H9 (cell line): ENCODE data around the gene AKAP7. TPM values are rescaled to one million over a fixed set of nuclear protein-coding genes. Genes with fewer than 3 reads are reported as not detected.

Experiments
- DNase-seq: peaks from one replicate; pipeline ENCODE4 v3.0.0-alpha.2; 2017
- H2AFZ ChIP-seq: one replicate; pipeline ENCODE4 v1.6.1; 2013; ENCODE audit warnings: mild to moderate bottlenecking, low read length, control low read depth, moderate library complexity
- H2AK5ac ChIP-seq: 2 replicates; pipeline ENCODE4 v1.6.1; 2013; ENCODE audit warnings: low read length, control low read depth, mixed read lengths; ENCODE audit not compliant: insufficient read length
- H2BK120ac ChIP-seq: one replicate; pipeline ENCODE4 v1.6.1; 2013; ENCODE audit warnings: low read depth, mild to moderate bottlenecking, low read length, control low read depth, inconsistent platforms; ENCODE audit not compliant: poor library complexity, severe bottlenecking
- H2BK12ac ChIP-seq: 2 replicates; pipeline ENCODE4 v1.6.1; 2013; ENCODE audit warnings: low read length, control low read depth, mixed read lengths, low read depth; ENCODE audit not compliant: insufficient read length
- H2BK15ac ChIP-seq: 2 replicates; pipeline ENCODE4 v1.6.1; 2013; ENCODE audit warnings: low read depth, low read length, control low read depth
- H2BK20ac ChIP-seq: one replicate; pipeline ENCODE4 v1.6.1; 2013; ENCODE audit warnings: low read depth, mild to moderate bottlenecking, low read length, control low read depth, inconsistent platforms; ENCODE audit not compliant: poor library complexity, severe bottlenecking
- H2BK5ac ChIP-seq: 2 replicates; pipeline ENCODE4 v1.6.1; 2013; ENCODE audit warnings: low read length, control low read depth, mixed read lengths; ENCODE audit not compliant: insufficient read length
- H3K14ac ChIP-seq: 2 replicates; pipeline ENCODE4 v1.6.1; 2013; ENCODE audit warnings: low read length, control low read depth; ENCODE audit not compliant: insufficient read depth
- H3K18ac ChIP-seq: 2 replicates; pipeline ENCODE4 v1.6.1; 2013; ENCODE audit warnings: low read depth, mild to moderate bottlenecking, mixed read lengths, low read length, control low read depth; ENCODE audit not compliant: insufficient read length
- H3K23ac ChIP-seq: 2 replicates; pipeline ENCODE4 v1.6.1; 2013; ENCODE audit warnings: low read length, control low read depth, mixed read lengths, low read depth; ENCODE audit not compliant: insufficient read length
- H3K23me2 ChIP-seq: 2 replicates; pipeline ENCODE4 v1.6.1; 2013; ENCODE audit warnings: low read depth, mild to moderate bottlenecking, mixed read lengths, low read length, control low read depth; ENCODE audit not compliant: insufficient read length, poor library complexity, severe bottlenecking
- H3K27ac ChIP-seq: 2 replicates; pipeline ENCODE4 v1.5.1; 2013; ENCODE audit warnings: low read length, control low read depth, mixed read lengths, low read depth; ENCODE audit not compliant: insufficient read length
- H3K27me3 ChIP-seq: 2 replicates; pipeline ENCODE4 v1.6.1; 2013; ENCODE audit warnings: low read length, control low read depth, inconsistent platforms; ENCODE audit not compliant: insufficient read depth
- H3K4ac ChIP-seq: 2 replicates; pipeline ENCODE4 v1.6.1; 2013; ENCODE audit warnings: low read depth, mild to moderate bottlenecking, control low read depth, inconsistent platforms, low read length, moderate library complexity
- H3K4me1 ChIP-seq: 2 replicates; pipeline ENCODE4 v1.6.1; 2013; ENCODE audit warnings: low read length, control low read depth, inconsistent platforms; ENCODE audit not compliant: insufficient read depth
- H3K4me2 ChIP-seq: 2 replicates; pipeline ENCODE4 v1.6.1; 2013; ENCODE audit warnings: low read length, control low read depth, mixed read lengths; ENCODE audit not compliant: insufficient read length, insufficient read depth
- H3K56ac ChIP-seq: 2 replicates; pipeline ENCODE4 v1.6.1; 2013; ENCODE audit warnings: low read depth, mild to moderate bottlenecking, mixed read lengths, low read length, control low read depth; ENCODE audit not compliant: insufficient read length
- H3K79me1 ChIP-seq: 2 replicates; pipeline ENCODE4 v1.6.1; 2013; ENCODE audit warnings: low read depth, mild to moderate bottlenecking, moderate library complexity, low read length, control low read depth, inconsistent platforms; ENCODE audit not compliant: insufficient read depth, poor library complexity, severe bottlenecking
- H3K79me2 ChIP-seq: 2 replicates; pipeline ENCODE4 v1.6.1; 2013; ENCODE audit warnings: low read length, control low read depth, inconsistent platforms; ENCODE audit not compliant: insufficient read depth
- H3K9ac ChIP-seq: 2 replicates; pipeline ENCODE4 v1.6.1; 2013; ENCODE audit warnings: low read length, control low read depth, mixed read lengths; ENCODE audit not compliant: insufficient read length; ENCODE audit errors: extremely low read depth
- H3K9me3 ChIP-seq: one replicate; pipeline ENCODE4 v1.6.1; 2013; ENCODE audit warnings: low read depth, low read length, inconsistent platforms; ENCODE audit not compliant: control insufficient read depth
- H3T11ph ChIP-seq: one replicate; pipeline ENCODE4 v1.6.1; 2013; ENCODE audit warnings: mild to moderate bottlenecking, low read length, control low read depth, inconsistent platforms
- H4K20me1 ChIP-seq: one replicate; pipeline ENCODE4 v1.6.1; 2013; ENCODE audit not compliant: control insufficient read depth, insufficient read length, insufficient read depth
- H4K5ac ChIP-seq: 2 replicates; pipeline ENCODE4 v1.6.1; 2013; ENCODE audit warnings: low read depth, mild to moderate bottlenecking, mixed read lengths, low read length, control low read depth; ENCODE audit not compliant: insufficient read length
- H4K8ac ChIP-seq: replicated peaks from 2 replicates; pipeline ENCODE4 v1.6.1; 2013; ENCODE audit warnings: low read length, control low read depth, mixed read lengths, low read depth; ENCODE audit not compliant: insufficient read length
- H4K91ac ChIP-seq: 2 replicates; pipeline ENCODE4 v1.6.1; 2013; ENCODE audit warnings: low read depth, mild to moderate bottlenecking, moderate library complexity, mixed read lengths, low read length, control low read depth; ENCODE audit not compliant: insufficient read length
- H3K27ac Mint-ChIP-seq, 3 experiments: 2 replicates in 2 of 3; 3 replicates in 1 of 3; pipeline ENCODE4 v1.8.0; 2020 to 2021; ENCODE audit warnings: mixed read lengths in 3 of 3, mild to moderate bottlenecking in 1 of 3, moderate library complexity in 1 of 3
- H3K27me3 Mint-ChIP-seq: 2 replicates; pipeline ENCODE4 v1.8.0; 2021; ENCODE audit warnings: low read depth, mild to moderate bottlenecking, moderate library complexity, mixed read lengths
- H3K36me3 Mint-ChIP-seq, 3 experiments: 2 replicates in 2 of 3; 3 replicates in 1 of 3; pipeline ENCODE4 v1.8.0; 2020 to 2021; ENCODE audit warnings: low read depth in 3 of 3, mixed read lengths in 3 of 3; ENCODE audit not compliant: insufficient read depth in 1 of 3
- H3K4me1 Mint-ChIP-seq, 2 experiments: 2 replicates each; pipeline ENCODE4 v1.8.0; 2020; ENCODE audit warnings: mixed read lengths in 2 of 2
- H3K4me3 Mint-ChIP-seq, 2 experiments: 2 replicates in 1 of 2; 3 replicates in 1 of 2; pipeline ENCODE4 v1.8.0; 2020 to 2021; ENCODE audit warnings: mild to moderate bottlenecking in 2 of 2, mixed read lengths in 2 of 2, moderate library complexity in 1 of 2
- H3K9me3 Mint-ChIP-seq, 2 experiments: 2 replicates in 1 of 2; 3 replicates in 1 of 2; pipeline ENCODE4 v1.8.0; 2020; ENCODE audit warnings: mild to moderate bottlenecking in 2 of 2, mixed read lengths in 2 of 2, moderate library complexity in 1 of 2
- CTCF ChIP-seq: fragments of 200-600 bp; sonication (generic); conservative IDR thresholded peaks from 3 replicates; pipeline ENCODE4 v1.8.0; 2021; ENCODE audit warnings: antibody characterized with exemption, mild to moderate bottlenecking
- WGBS: extraction: QIAGEN DNeasy Blood & Tissue Kit; methylation state at CpG from one replicate; pipeline ENCODE4 v1.1.7; 2013; ENCODE audit warnings: missing lambda C conversion rate, low lambda C conversion rate, mixed read lengths; ENCODE audit not compliant: insufficient read length; ENCODE audit errors: extremely low coverage; 5-methylcytosine and 5-hydroxymethylcytosine counted together
- total RNA-seq: library from RNA; stranded (reverse); gene quantifications from 2 replicates; pipeline ENCODE4 v1.2.1, GENCODE V29; 2021

AKAP7 gene
- total RNA-seq, 1 experiment from 2014 or later = 9.8 TPM

DNA sequence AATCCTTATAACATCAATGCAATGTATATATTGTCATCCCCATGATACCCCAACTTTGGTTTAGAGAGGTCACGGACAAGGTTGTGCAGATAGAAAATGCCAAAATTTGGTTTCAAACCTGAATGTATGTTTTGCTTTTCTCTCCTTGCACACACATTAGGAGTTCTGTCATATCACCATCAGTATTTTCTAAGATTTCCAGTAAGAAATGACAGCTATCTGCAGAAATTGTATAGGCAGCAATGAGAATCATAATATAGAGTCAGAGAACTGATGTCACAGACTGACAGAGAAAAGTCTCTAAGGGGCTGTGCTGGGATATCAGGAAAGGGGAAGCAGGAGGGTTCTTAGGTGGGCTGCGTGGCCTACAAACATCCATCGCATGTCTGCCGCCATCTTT is 140.0 kb downstream of the AKAP7 start:
- no peaks in the 10 kb centered on the region for H3K27me3 ChIP-seq
- no peak overlapping the region for H3T11ph ChIP-seq
- no peak overlapping the region for H4K91ac ChIP-seq
- H3K4me3 Mint-ChIP-seq = no peak overlapping the region
- no peaks in the 10 kb centered on the region for H3K23me2 ChIP-seq
- DNase-seq = no peak
- no peak overlapping the region for H2BK12ac ChIP-seq
- peaks cover 0 to 3% of the 10 kb centered on the region in 2 experiments; a peak in 3 of 4 replicates for H3K4me1 Mint-ChIP-seq
- H3K27ac ChIP-seq = no peak overlapping the region
- no peak overlapping the region for H2BK120ac ChIP-seq
- no CpG with 5 or more reads among the region's 4 CpGs for WGBS
- TF ChIP-seq CTCF = no peak
- H3K27ac Mint-ChIP-seq = no peak overlapping the region; a peak in 1 of 7 replicates
- H3K4me1 ChIP-seq = peaks cover 4% of the 10 kb centered on the region
- no peaks in the 10 kb centered on the region for H3K79me1 ChIP-seq
- H2BK15ac ChIP-seq = no peak overlapping the region
- peaks cover 3% of the 10 kb centered on the region for H3K9me3 ChIP-seq
- H3K36me3 Mint-ChIP-seq = peaks cover 16 to 22% (median 18%) of the 10 kb centered on the region in 3 experiments
- no peak overlapping the region for H3K18ac ChIP-seq
- no peak overlapping the region for H3K23ac ChIP-seq
- no peaks in the 10 kb centered on the region for H4K20me1 ChIP-seq
- no peaks in the 10 kb centered on the region; the same call in 1 of the 2 replicates for H3K79me2 ChIP-seq
- H4K5ac ChIP-seq = no peak overlapping the region
- H4K8ac ChIP-seq = no peak overlapping the region
- H3K56ac ChIP-seq = no peak overlapping the region
- no peak overlapping the region for H2AFZ ChIP-seq
- no peak overlapping the region for H3K9ac ChIP-seq
- no peak overlapping the region for H2AK5ac ChIP-seq
- H3K27me3 Mint-ChIP-seq = no peaks in the 10 kb centered on the region
- no peak overlapping the region for H2BK5ac ChIP-seq
- H3K9me3 Mint-ChIP-seq = peaks cover 6 to 9% of the 10 kb centered on the region in 2 experiments; a peak in 4 of 5 replicates
- no peak overlapping the region for H3K4me2 ChIP-seq
- no peak overlapping the region for H3K14ac ChIP-seq
- no peak overlapping the region for H2BK20ac ChIP-seq
- H3K4ac ChIP-seq = no peak overlapping the region
